Stimulated activated CD4-positive, alpha-beta T cell treated with anti-CD3 and anti-CD28 coated beads, Interleukin-4, amount 100 ng/mL, for 24 hours (primary cell): ENCODE measurements around the gene GMNC.

Experiments used
- DNase-seq: peaks from one replicate; pipeline ENCODE4 v3.0.0-alpha.2; 2020

GMNC gene

DNA sequence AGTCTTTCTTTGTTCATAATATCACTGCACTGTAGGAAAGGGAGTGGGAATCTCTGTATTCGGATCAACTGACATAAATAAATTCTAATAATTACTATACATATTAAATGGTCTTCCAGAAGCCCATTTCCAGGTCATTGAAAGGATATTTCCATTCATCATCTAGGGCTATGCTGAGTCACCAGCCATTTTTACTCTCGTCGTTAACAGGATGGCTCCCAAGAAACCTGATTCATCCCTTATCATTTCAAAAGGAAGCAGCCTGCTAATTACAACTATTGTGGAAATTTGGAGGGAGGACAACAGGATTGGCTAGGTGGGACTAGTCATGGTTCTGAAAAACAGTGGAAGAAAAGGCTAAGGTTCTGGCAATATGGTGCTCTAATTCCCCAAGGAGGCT lies 13.6 kb downstream of the GMNC start:
- DNase-seq, result no peak

DNA sequence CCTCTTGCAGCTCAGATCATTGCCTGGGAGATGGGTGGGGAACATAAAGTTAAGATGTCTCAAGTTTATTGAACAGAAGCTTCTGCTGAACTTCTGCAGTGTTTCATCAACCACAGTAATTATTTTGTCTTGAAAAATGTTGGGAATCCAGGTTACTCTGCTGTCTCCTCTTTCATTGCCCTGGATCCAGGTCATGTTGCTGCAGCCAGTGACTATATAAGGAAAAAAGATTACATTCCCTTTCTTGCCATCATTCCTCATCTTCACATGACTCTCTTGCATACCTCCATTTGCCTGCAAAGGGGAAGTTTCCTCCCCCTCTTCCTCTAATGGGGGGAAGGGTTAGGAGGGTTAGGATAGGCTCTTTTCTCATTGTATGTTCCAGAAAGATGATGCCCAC lies 15.1 kb downstream of the GMNC start:
- no peak for DNase-seq

- DNase-seq, result no peak
These were observed 22.3 kb downstream of the GMNC start for GRCh38 chr3:190840146-190840545.

GRCh38 chr3:190831225-190831624 lies 31.3 kb downstream of the GMNC start:
- no peak for DNase-seq

DNA sequence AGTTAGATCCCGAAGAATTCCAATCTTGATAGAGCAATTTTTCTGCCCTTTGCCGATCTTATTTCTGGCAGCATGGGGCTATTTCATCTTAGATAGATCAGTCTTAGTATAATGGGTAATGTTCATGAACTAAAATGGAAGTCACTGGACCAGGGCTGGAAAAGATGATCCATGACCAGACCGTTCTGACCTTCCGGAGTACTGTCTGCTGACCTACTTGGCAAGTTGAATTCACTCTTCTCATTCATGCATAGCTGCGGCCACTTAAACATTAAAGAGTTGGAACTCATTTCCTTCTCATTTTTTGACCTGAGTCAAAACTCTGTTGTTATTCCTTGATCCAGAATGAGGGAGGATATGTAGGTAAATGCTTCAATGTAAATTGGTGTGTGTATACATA lies 32.5 kb downstream of the GMNC start:
- no peak for DNase-seq

GRCh38 chr3:190826018-190826417 lies 36.5 kb downstream of the GMNC start:
- no peak for DNase-seq

DNA sequence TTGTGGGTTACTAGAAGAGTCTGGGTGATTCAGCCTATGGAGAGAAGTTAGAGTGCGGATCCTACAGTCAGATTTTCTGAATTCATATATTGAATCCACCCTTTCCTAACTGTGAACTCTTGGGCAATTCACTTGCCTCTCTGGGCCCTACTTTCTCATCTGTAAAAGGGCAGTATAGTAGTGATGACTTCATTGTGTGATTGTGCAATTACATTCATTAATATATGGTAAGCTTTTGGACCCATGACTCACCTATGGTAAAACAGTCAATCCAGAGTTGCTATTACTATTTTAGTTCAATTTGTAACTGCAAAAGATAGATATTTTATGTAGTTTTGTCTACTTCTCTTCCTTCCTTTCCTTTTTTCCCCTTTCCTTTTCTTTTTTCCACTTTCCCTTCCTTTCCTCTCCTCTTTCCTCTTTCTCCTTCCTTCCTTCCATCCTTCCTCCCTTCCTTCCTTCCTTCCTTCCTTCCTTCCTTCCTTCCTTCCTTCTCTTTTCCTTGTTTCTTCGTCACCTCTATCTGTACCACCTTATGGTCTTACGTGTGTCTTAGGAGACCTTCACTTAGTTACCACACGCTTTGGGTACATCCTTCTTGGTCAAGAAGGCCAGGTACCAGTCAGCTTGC lies 37.0 kb downstream of the GMNC start:
- no peak for DNase-seq

- DNase-seq, result no peak
These were observed 50.6 kb downstream of the GMNC start for GRCh38 chr3:190811775-190812480.

DNA sequence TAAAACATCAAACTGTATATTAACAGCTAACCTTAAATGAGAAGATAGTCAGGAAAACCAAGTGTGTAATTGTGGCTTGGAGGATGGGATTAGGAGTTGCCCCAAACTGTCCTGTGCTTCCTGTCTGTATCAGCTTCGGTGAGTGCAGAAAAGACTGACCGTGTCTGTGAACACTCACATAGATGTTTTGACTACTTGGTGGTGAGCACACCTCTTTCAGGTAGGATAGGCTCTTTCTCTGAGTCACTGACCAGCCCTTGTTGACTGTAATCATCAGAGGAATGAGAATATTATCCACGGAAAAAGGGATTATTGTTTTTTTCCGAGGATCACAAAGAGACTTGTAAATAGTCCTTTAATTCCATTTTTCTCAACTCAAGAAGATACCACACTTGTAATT lies 51.5 kb downstream of the GMNC start:
- no peak for DNase-seq

DNA sequence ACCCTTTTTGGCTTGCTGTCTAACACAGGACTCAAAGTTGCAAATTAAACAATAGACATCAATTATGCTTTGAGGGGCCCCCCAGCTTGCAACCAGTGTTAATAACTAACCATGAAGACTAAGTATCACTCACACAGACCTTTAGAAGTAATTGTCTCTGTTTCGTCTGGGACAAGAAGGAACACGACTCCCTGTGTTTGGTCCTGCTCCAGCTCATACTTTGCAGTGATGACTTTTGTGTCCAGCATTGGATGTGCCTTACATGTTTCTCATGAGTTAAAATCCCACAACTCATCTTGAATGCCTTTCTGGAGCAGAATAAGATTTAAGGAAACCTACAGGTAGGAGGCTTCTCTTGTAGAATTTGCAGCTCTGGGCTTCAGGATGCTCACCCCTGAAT lies 53.1 kb downstream of the GMNC start:
- DNase-seq, result no peak

GRCh38 chr3:190807719-190808375 lies 54.6 kb downstream of the GMNC start:
- DNase-seq, result no peak
